Central memory CD8-positive, alpha-beta T cell (primary cell): ENCODE results near the gene APPBP2.

ENCODE experiments used
- ATAC-seq: fragments of 150-1000 bp; cut with Tn5 transposase; replicated peaks from 2 replicates; pipeline ENCODE4 v1.10.0; 2022; ENCODE audit warnings: mild to moderate bottlenecking, moderate FRiP score, moderate number of reproducible peaks; ENCODE audit not compliant: poor library complexity, severe bottlenecking; ENCODE audit errors: extremely low read depth
- DNase-seq, 2 donors: peaks; one replicate each; pipeline ENCODE4 v3.0.0; 2021; ENCODE audit warnings: low spot score in 2 of 2
- H3K27ac Mint-ChIP-seq: one replicate; pipeline ENCODE4 v1.8.0; 2022; ENCODE audit warnings: low read depth, mild to moderate bottlenecking, moderate library complexity, mixed read lengths
- H3K27me3 Mint-ChIP-seq: one replicate; pipeline ENCODE4 v1.8.0; 2022; ENCODE audit warnings: mixed read lengths
- H3K36me3 Mint-ChIP-seq: one replicate; pipeline ENCODE4 v1.8.0; 2022; ENCODE audit warnings: mild to moderate bottlenecking, moderate library complexity, mixed read lengths; ENCODE audit not compliant: insufficient read depth
- H3K4me1 Mint-ChIP-seq: one replicate; pipeline ENCODE4 v1.8.0; 2022; ENCODE audit warnings: mixed read lengths
- H3K4me3 Mint-ChIP-seq: one replicate; pipeline ENCODE4 v1.8.0; 2022; ENCODE audit warnings: mild to moderate bottlenecking, moderate library complexity, mixed read lengths
- H3K9me3 Mint-ChIP-seq: one replicate; pipeline ENCODE4 v1.8.0; 2022; ENCODE audit warnings: mixed read lengths

The APPBP2 gene

DNA sequence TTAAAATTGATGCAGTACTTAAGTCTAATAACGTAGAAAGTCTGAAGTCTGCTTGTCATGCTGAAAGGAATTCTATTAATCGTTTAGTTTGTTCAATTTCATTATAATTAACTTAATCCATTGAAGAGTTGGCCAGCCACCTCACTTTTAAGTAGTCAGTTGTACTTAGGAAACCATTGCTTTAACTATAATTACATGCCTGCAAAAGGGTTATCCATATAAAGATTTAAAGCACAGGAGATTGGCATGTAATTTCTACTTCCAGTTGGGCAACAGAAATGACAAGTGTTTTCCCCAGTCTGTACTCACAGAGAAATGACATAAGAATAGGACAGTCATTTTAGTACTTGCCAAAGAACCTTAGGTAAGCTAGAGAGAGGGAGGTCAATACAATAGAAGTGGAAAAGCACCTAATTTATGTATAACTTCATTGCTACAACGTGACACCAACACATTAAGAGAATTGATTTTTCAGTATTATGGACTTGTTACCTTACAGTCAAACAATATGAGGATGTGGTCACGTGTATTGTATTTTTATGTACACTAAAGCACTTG lies 130.5 kb downstream of the APPBP2 start:
- no peak for ATAC-seq
- H3K27me3 Mint-ChIP-seq, result no peaks in the 10 kb centered on the region
- no peak for DNase-seq
- H3K27ac Mint-ChIP-seq, result no peak overlapping the region
- H3K4me3 Mint-ChIP-seq, result no peak overlapping the region
- peaks cover 20% of the 10 kb centered on the region for H3K4me1 Mint-ChIP-seq
- H3K9me3 Mint-ChIP-seq, result no peaks in the 10 kb centered on the region
- peaks cover 20% of the 10 kb centered on the region for H3K36me3 Mint-ChIP-seq

DNA sequence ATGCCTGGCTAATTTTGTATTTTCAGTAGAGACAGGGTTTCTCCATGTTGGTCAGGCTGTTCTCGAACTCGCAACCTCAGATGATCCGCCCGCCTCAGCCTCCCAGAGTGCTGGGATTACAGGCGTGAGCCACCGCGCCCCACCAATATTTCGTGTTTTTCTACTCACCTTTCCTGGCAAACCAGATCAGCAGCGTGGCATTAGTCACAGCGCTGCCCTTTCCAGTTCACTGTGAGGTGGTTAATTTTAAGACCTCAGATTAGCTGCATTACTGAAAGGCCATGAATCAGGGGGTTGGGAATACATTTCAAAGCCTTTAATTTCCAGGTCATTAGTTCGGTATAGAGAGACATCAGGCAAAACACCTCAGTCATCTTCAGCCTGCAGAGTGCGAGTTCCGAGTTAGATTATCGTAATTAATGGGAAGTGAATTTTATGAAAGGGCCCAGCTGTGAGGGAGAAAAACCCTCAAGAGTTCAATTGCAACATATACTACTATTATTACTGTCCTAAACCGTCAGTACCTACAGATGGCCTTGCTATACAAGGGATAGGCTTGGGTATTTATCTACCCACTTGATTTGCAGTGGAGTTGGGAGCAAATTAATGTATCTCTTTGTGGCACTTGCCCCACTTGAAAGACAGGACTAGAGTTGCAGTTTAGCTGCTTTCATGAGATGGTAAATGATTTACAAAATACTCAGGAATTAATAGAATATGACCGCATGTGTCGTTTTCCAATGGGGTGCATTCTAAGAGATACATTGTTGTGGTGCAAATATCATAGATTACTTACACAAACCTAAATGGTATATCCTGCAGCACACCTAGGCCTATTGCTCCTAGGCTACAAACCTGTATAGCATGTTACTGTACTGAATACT lies 132.0 kb downstream of the APPBP2 start:
- H3K36me3 Mint-ChIP-seq, result peaks cover 17% of the 10 kb centered on the region
- DNase-seq (no peak), ATAC-seq (no peak)
- no peak overlapping the region for H3K4me3 Mint-ChIP-seq
- peaks cover 27% of the 10 kb centered on the region for H3K4me1 Mint-ChIP-seq
- no peaks in the 10 kb centered on the region for H3K27me3 Mint-ChIP-seq
- no peaks in the 10 kb centered on the region for H3K9me3 Mint-ChIP-seq
- no peak overlapping the region for H3K27ac Mint-ChIP-seq
